Liver (tissue), 2 donors: ENCODE data around the gene ZMAT5.

Experiments
- FOXA1 ChIP-seq: IDR thresholded peaks from 2 replicates; pipeline ENCODE4 v1.6.1; 2016; ENCODE audit warnings: antibody characterized with exemption
- TF ChIP-seq, protein P1 (sequence below): fragments of 150-350 bp; IDR thresholded peaks from 2 replicates; pipeline ENCODE4 v1.5.1; 2017; ENCODE audit warnings: improper control_type of control experiment, low read depth, low read length; ENCODE audit not compliant: missing input control
- donor health status: healthy.

DNA sequence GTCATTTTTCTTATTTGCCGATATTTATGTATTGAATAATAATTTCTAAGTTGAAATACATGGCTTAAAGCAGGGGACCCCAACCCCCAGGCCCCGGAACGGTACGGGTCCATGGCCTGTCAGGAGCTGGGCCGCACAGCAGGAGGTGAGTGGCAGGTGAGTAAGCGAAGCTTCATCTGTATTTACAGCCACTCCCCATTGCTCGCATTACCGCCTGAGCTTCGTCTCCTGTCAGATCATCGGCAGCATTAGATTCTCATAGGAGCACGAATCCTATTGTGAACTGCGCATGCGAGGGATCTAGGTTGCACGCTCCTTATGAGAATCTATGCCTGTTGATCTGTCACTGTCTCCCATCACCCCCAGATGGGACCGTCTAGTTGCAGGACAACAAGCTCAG lies 4.5 kb downstream of the ZMAT5 start:
- TF ChIP-seq, protein P1, sequence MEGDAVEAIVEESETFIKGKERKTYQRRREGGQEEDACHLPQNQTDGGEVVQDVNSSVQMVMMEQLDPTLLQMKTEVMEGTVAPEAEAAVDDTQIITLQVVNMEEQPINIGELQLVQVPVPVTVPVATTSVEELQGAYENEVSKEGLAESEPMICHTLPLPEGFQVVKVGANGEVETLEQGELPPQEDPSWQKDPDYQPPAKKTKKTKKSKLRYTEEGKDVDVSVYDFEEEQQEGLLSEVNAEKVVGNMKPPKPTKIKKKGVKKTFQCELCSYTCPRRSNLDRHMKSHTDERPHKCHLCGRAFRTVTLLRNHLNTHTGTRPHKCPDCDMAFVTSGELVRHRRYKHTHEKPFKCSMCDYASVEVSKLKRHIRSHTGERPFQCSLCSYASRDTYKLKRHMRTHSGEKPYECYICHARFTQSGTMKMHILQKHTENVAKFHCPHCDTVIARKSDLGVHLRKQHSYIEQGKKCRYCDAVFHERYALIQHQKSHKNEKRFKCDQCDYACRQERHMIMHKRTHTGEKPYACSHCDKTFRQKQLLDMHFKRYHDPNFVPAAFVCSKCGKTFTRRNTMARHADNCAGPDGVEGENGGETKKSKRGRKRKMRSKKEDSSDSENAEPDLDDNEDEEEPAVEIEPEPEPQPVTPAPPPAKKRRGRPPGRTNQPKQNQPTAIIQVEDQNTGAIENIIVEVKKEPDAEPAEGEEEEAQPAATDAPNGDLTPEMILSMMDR: no peak
- TF ChIP-seq FOXA1: no peak
